HepG2 (cell line): ENCODE results near the gene ABCC1. TPM values are rescaled to one million over a fixed set of nuclear protein-coding genes. Genes with fewer than 3 reads are reported as not detected.

Experiments used
- ATAC-seq: fragments of 200-7000 bp; cut with Tn5 transposase; 3 replicates; pipeline ENCODE4 v1.9.1; 2020; ENCODE audit warnings: mild to moderate bottlenecking, moderate library complexity
- BruUV-seq: library from RNA; stranded (reverse); fragments of 400-500 nt; replicated peaks from 2 replicates; lab custom pipeline; 2021; lab: Mats Ljungman, UMichigan
- CTCF ChIA-PET: fragments of 300-600 bp; formaldehyde crosslinking; extraction: SDS; loops from one replicate; lab custom pipeline; 2021; ENCODE audit warnings: low total read pairs, inconsistent platforms, low intra/inter-chr PET ratio; lab: Yijun Ruan, JAX
- POLR2A ChIA-PET: fragments of 350-600 bp; sonication (Branson Sonifier 250); formaldehyde crosslinking; loops from one replicate; lab custom pipeline; 2020; ENCODE audit warnings: antibody characterized with exemption, inconsistent platforms; lab: Yijun Ruan, JAX
- DNase-seq: peaks from one replicate; pipeline ENCODE4 v3.0.0-alpha.2; 2015; ENCODE audit warnings: low spot score
- FAIRE-seq: peaks from 3 replicates; lab custom pipeline; 2011; peaks lifted over from hg19 to GRCh38; lab: Jason Lieb, UNC
- H2AFZ ChIP-seq: one replicate; pipeline ENCODE4 v1.6.1; 2011; ENCODE audit warnings: low read length, inconsistent platforms
- H3K27ac ChIP-seq: fragments of 300-600 bp; 3 replicates; pipeline ENCODE4 v1.8.0; 2011; ENCODE audit warnings: mixed run types, mild to moderate bottlenecking, mixed read lengths, low read length, inconsistent platforms; ENCODE audit not compliant: insufficient read depth; ENCODE audit errors: extremely low read length
- H3K27me3 ChIP-seq, 2 experiments: fragments of 200-600 bp in 1 of 2; 2 replicates in 1 of 2; 3 replicates in 1 of 2; pipeline versions ENCODE4 v1.6.0 to v1.8.0; 2011; ENCODE audit warnings: low read length in 2 of 2, mild to moderate bottlenecking in 2 of 2, moderate library complexity in 2 of 2, inconsistent platforms in 1 of 2; ENCODE audit not compliant: insufficient read depth in 2 of 2, control insufficient read depth in 1 of 2
- H3K36me3 ChIP-seq, 2 experiments: fragments of 200-600 bp in 1 of 2; replicated peaks in 1 of 2; 2 replicates in 1 of 2; 3 replicates in 1 of 2; pipeline versions ENCODE4 v1.5.1 to v1.8.0; 2011; ENCODE audit warnings: low read length in 2 of 2, inconsistent platforms in 1 of 2; ENCODE audit not compliant: insufficient read depth in 2 of 2, control insufficient read depth in 1 of 2
- H3K4me1 ChIP-seq: 2 replicates; pipeline ENCODE4 v1.5.1; 2012; ENCODE audit warnings: low read length, inconsistent platforms; ENCODE audit not compliant: insufficient read depth
- H3K4me2 ChIP-seq: 2 replicates; pipeline ENCODE4 v1.6.0; 2011; ENCODE audit warnings: low read depth, low read length, inconsistent platforms
- H3K4me3 ChIP-seq, 3 experiments: fragments of 200-600 bp in 1 of 3; sonication (generic), shearing (Covaris generic) in 1 of 3; replicated peaks in 1 of 3; 2 replicates each; pipeline ENCODE4 v1.5.1; 2011 to 2016; ENCODE audit warnings: low read length in 3 of 3, inconsistent platforms in 2 of 3, low read depth in 2 of 3, mild to moderate bottlenecking in 2 of 3, control low read depth in 1 of 3, mixed read lengths in 1 of 3; ENCODE audit not compliant: insufficient read depth in 1 of 3
- H3K79me2 ChIP-seq: one replicate; pipeline ENCODE4 v1.6.1; 2011; ENCODE audit warnings: low read length, inconsistent platforms; ENCODE audit not compliant: insufficient read depth
- H3K9ac ChIP-seq: 2 replicates; pipeline ENCODE4 v1.6.0; 2011; ENCODE audit warnings: mild to moderate bottlenecking, low read depth, low read length, inconsistent platforms; ENCODE audit not compliant: insufficient read depth
- H3K9me3 ChIP-seq: 2 replicates; pipeline ENCODE4 v1.5.1; 2012; ENCODE audit warnings: mild to moderate bottlenecking, low read length
- H4K20me1 ChIP-seq: 2 replicates; pipeline ENCODE4 v1.6.0; 2011; ENCODE audit warnings: inconsistent platforms, mild to moderate bottlenecking, low read length, moderate library complexity; ENCODE audit not compliant: insufficient read depth
- CBX5 ChIP-seq: sonication (generic); formaldehyde crosslinking; IDR thresholded peaks from 2 replicates; pipeline ENCODE4 v1.4.0; 2020; ENCODE audit warnings: missing genetic modification reagents, borderline replicate concordance
- HNRNPL ChIP-seq: fragments of 200-400 bp; formaldehyde crosslinking; IDR thresholded peaks from 2 replicates; pipeline ENCODE4 v1.6.1; 2017; ENCODE audit warnings: mild to moderate bottlenecking, low read depth, low read length
- NFYB ChIP-seq: sonication (generic); formaldehyde crosslinking; IDR thresholded peaks from 2 replicates; pipeline ENCODE4 v1.4.0; 2020; ENCODE audit warnings: missing genetic modification reagents
- NFYC ChIP-seq: IDR thresholded peaks from 2 replicates; pipeline ENCODE4 v1.6.1; 2016; ENCODE audit warnings: missing genetic modification reagents, missing compliant biosample characterization
- RBM22 ChIP-seq: fragments of 200-400 bp; formaldehyde crosslinking; optimal IDR thresholded peaks from 2 replicates; pipeline ENCODE3; 2017; ENCODE audit warnings: mild to moderate bottlenecking, low read length, moderate library complexity
- SNAPC5 ChIP-seq: sonication (generic); formaldehyde crosslinking; IDR thresholded peaks from 2 replicates; pipeline ENCODE4 v1.8.1; 2023; ENCODE audit warnings: mild to moderate bottlenecking, missing genetic modification reagents, borderline replicate concordance
- TEAD2 ChIP-seq: sonication (generic); formaldehyde crosslinking; IDR thresholded peaks from 2 replicates; pipeline ENCODE4 v1.9.0; 2021; ENCODE audit warnings: missing genetic modification reagents
- ZC3H13 ChIP-seq: sonication (generic); formaldehyde crosslinking; IDR thresholded peaks from 2 replicates; pipeline ENCODE4 v1.8.1; 2023; ENCODE audit warnings: mild to moderate bottlenecking, missing genetic modification reagents, moderate library complexity
- ZNF30 ChIP-seq: sonication (generic); formaldehyde crosslinking; IDR thresholded peaks from 2 replicates; pipeline ENCODE4 v1.5.0; 2020; ENCODE audit warnings: mild to moderate bottlenecking, missing genetic modification reagents
- ZNF329 ChIP-seq: sonication (generic); formaldehyde crosslinking; IDR thresholded peaks from 2 replicates; pipeline ENCODE4 v1.9.0; 2021; ENCODE audit warnings: low read depth, mild to moderate bottlenecking, missing genetic modification reagents
- ZNF83 ChIP-seq: sonication (generic); formaldehyde crosslinking; IDR thresholded peaks from 2 replicates; pipeline ENCODE4 v1.4.0; 2020; ENCODE audit warnings: missing genetic modification reagents, mild to moderate bottlenecking, borderline replicate concordance
- WGBS: methylation state at CpG from one replicate; pipeline ENCODE4 v1.1.6; 2017; ENCODE audit warnings: low lambda C conversion rate; 5-methylcytosine and 5-hydroxymethylcytosine counted together
- in situ Hi-C: cut with HindIII; loops from 2 replicates; pipeline ENCODE4 v1.10.0; 2017; ENCODE audit warnings: low pct_unique_long_range_greater_than_20kb; ENCODE audit not compliant: extremely low pct_ligation_motif_present
- intact Hi-C: fragments of 100-400 bp; cut with micrococcal nuclease; formaldehyde crosslinking; loops from one replicate; pipeline ENCODE4 v1.10.0; 2022; ENCODE audit not compliant: unreplicated experiment
- polyA plus RNA-seq, 8 experiments: library from polyadenylated mRNA; depleted of rRNA in 3 of 8; stranded (reverse) in 7 of 8; unstranded in 1 of 8; fragments of >200 nt; fragmentation: Illumina TruSeq in 4 of 8; extraction: Trizol in 4 of 8; gene quantifications; 2 replicates each; pipeline versions ENCODE4 v1.2.1 to v1.2.3, GENCODE V29; 2011 to 2016; ENCODE audit warnings: low read depth in 4 of 8, missing spikeins in 1 of 8, mixed read lengths in 1 of 8; ENCODE audit not compliant: insufficient read depth in 1 of 8
- total RNA-seq, 5 experiments: library from RNA; depleted of rRNA; stranded (reverse); fragments of >200 nt; fragmentation: Illumina TruSeq; extraction: Trizol; gene quantifications; 2 replicates each; pipeline ENCODE4 v1.2.3, GENCODE V29; 2016; ENCODE audit warnings: low read depth in 1 of 5
- TF ChIP-seq, protein P1 (sequence below): sonication (generic); formaldehyde crosslinking; conservative IDR thresholded peaks from 2 replicates; pipeline ENCODE4 v1.5.0; 2020; ENCODE audit warnings: missing genetic modification reagents
- TF ChIP-seq, protein P2 (sequence below): sonication (generic); formaldehyde crosslinking; IDR thresholded peaks from 2 replicates; pipeline ENCODE4 v1.4.0; 2020; ENCODE audit warnings: missing genetic modification reagents
- TF ChIP-seq, protein P3 (sequence below): sonication (generic); formaldehyde crosslinking; IDR thresholded peaks from 2 replicates; pipeline ENCODE4 v1.8.1; 2023; ENCODE audit warnings: mild to moderate bottlenecking, missing genetic modification reagents
- TF ChIP-seq, protein P4 (sequence below), 2 experiments: sonication (generic) in 1 of 2; formaldehyde crosslinking in 1 of 2; IDR thresholded peaks; 2 replicates each; pipeline versions ENCODE4 v1.5.1 to v1.6.1; 2011 to 2020; ENCODE audit warnings: borderline replicate concordance in 1 of 2, low read depth in 1 of 2, low read length in 1 of 2, mild to moderate bottlenecking in 1 of 2, missing genetic modification reagents in 1 of 2, moderate library complexity in 1 of 2

Gene ABCC1
- total and polyA plus RNA-seq, 2 of the 13 experiments (the other 11 are each of a cell fraction or from before 2014, with no cell fraction given), result 13.0 to 30.6 TPM

GRCh38 chr16:16048904-16049582, 99.6 kb downstream of the ABCC1 start:
- H3K79me2 ChIP-seq, result no peaks in the 10 kb centered on the region
- peaks cover 64 to 91% of the 10 kb centered on the region in 2 experiments for H3K36me3 ChIP-seq
- no peaks in the 10 kb centered on the region for H3K27me3 ChIP-seq
- no peak overlapping the region for H3K27ac ChIP-seq
- ChIA-PET POLR2A (no interaction called here), CTCF (no interaction called here)
- FAIRE-seq, result peak; percentile 67
- no peak overlapping the region for H3K4me3 ChIP-seq
- no peak overlapping the region for H2AFZ ChIP-seq
- no peak for DNase-seq
- in situ Hi-C loops, result no loop called here
- no peak overlapping the region for H3K4me2 ChIP-seq
- H3K9ac ChIP-seq, result no peak overlapping the region
- H3K4me1 ChIP-seq, result no peaks in the 10 kb centered on the region
- no peaks in the 10 kb centered on the region for H3K9me3 ChIP-seq
- peak; percentile 53 for ATAC-seq
- intact Hi-C loops, result no loop called here
- no peaks in the 10 kb centered on the region for H4K20me1 ChIP-seq
- BruUV-seq, result no TSS peak
- WGBS, result 98% methylated on average over 6 of the region's 6 CpGs
- peak; percentile 81 for TF ChIP-seq NFYC
- TF ChIP-seq SNAPC5 (CRISPR knock-in tag), result no peak
- TF ChIP-seq, protein P1, sequence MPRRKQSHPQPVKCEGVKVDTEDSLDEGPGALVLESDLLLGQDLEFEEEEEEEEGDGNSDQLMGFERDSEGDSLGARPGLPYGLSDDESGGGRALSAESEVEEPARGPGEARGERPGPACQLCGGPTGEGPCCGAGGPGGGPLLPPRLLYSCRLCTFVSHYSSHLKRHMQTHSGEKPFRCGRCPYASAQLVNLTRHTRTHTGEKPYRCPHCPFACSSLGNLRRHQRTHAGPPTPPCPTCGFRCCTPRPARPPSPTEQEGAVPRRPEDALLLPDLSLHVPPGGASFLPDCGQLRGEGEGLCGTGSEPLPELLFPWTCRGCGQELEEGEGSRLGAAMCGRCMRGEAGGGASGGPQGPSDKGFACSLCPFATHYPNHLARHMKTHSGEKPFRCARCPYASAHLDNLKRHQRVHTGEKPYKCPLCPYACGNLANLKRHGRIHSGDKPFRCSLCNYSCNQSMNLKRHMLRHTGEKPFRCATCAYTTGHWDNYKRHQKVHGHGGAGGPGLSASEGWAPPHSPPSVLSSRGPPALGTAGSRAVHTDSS, result no peak
- TF ChIP-seq RBM22, result peak; percentile 20
- TF ChIP-seq, protein P2, sequence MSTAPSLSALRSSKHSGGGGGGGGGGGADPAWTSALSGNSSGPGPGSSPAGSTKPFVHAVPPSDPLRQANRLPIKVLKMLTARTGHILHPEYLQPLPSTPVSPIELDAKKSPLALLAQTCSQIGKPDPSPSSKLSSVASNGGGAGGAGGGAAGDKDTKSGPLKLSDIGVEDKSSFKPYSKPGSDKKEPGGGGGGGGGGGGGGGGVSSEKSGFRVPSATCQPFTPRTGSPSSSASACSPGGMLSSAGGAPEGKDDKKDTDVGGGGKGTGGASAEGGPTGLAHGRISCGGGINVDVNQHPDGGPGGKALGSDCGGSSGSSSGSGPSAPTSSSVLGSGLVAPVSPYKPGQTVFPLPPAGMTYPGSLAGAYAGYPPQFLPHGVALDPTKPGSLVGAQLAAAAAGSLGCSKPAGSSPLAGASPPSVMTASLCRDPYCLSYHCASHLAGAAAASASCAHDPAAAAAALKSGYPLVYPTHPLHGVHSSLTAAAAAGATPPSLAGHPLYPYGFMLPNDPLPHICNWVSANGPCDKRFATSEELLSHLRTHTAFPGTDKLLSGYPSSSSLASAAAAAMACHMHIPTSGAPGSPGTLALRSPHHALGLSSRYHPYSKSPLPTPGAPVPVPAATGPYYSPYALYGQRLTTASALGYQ (CRISPR knock-in tag), result no peak
- TF ChIP-seq ZNF30, result no peak
- TF ChIP-seq NFYB (CRISPR knock-in tag), result peak; percentile 84
- no peak for TF ChIP-seq ZC3H13 (CRISPR knock-in tag)
- TF ChIP-seq ZNF83 (CRISPR knock-in tag), result no peak
- TF ChIP-seq, protein P3, sequence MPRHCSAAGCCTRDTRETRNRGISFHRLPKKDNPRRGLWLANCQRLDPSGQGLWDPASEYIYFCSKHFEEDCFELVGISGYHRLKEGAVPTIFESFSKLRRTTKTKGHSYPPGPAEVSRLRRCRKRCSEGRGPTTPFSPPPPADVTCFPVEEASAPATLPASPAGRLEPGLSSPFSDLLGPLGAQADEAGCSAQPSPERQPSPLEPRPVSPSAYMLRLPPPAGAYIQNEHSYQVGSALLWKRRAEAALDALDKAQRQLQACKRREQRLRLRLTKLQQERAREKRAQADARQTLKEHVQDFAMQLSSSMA (CRISPR knock-in tag), result no peak
- no peak for TF ChIP-seq TEAD2 (CRISPR knock-in tag)
- no peak for TF ChIP-seq HNRNPL
- TF ChIP-seq, protein P4, sequence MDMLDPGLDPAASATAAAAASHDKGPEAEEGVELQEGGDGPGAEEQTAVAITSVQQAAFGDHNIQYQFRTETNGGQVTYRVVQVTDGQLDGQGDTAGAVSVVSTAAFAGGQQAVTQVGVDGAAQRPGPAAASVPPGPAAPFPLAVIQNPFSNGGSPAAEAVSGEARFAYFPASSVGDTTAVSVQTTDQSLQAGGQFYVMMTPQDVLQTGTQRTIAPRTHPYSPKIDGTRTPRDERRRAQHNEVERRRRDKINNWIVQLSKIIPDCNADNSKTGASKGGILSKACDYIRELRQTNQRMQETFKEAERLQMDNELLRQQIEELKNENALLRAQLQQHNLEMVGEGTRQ (IDR thresholded peaks at IDR 0.05; ENCODE audit: low read depth, low read length), result peak; percentile 53
- TF ChIP-seq, protein P4 (CRISPR knock-in tag; IDR thresholded peaks at IDR 0.05; ENCODE audit: borderline replicate concordance), result no peak; the same call in 1 of the 2 replicates
- TF ChIP-seq CBX5 (CRISPR knock-in tag), result no peak
- peak; percentile 96 for TF ChIP-seq ZNF329 (CRISPR knock-in tag)
